HT1080 (cell line): Measurements from ENCODE around the gene TCL1B. TPM values are rescaled to one million over a fixed set of nuclear protein-coding genes. Genes with fewer than 3 reads are reported as not detected.

Experiments
- DNase-seq: peaks from one replicate; pipeline ENCODE4 v3.0.0-alpha.2; 2015; ENCODE audit warnings: low read depth
- total RNA-seq: library from RNA; depleted of rRNA; stranded (reverse); fragments of >200 nt; shearing (Covaris generic); gene quantifications from 2 replicates; pipeline ENCODE4 v1.2.3, GENCODE V29; 2014

Gene TCL1B
- total RNA-seq, 1 experiment from 2014 or later = not detected

GRCh38 chr14:95666450-95666849 lies 19.8 kb upstream of the TCL1B start:
- no peak for DNase-seq

DNA sequence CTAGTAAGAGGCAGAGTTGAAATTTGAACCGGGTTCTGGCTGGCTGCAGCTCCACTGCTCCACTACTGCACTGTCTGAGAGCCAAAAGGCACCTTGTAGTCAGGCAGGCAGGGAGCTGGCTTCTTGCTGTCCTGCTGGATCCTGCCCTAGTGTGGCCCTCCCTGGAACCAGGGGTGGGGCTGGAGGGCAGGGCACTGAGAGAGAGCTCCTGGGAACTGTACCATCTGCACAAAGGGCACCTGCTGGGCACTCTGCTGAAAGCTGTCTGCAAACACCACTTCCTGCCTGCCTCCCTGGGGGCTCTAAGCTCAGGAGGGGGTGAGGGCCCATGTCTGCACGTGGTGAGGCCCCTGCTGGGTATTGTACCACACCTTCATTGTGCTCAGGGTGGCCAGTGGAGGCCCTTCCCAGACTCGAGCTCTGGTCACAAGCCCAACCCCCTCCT lies 19.0 kb upstream of the TCL1B start:
- DNase-seq = no peak

DNA sequence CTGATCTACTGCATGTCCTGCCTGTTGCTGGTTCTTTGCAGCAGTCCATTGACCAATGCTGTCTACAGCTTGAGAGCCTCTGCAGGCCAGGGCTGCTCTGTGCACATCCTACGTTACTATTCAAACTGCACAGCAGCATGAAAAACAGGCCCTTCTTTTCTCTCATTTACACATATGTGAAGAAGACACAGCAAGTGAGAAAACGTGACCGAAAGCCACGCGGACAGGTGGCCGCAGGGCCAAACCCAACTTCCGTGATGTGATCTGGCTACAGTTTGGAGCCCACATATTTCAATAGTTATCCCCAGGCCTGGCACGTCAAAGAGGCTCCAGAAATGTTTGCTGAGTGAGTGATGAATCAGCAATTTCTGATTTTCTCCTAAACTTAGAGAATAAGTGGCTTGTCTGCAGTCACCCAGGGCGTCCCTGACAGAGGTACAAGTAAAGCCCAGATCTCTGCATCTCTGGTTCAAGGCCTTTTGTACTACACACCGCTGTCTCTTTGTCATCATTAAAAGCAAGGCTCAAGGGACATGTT lies 17.9 kb upstream of the TCL1B start:
- no peak for DNase-seq

DNA sequence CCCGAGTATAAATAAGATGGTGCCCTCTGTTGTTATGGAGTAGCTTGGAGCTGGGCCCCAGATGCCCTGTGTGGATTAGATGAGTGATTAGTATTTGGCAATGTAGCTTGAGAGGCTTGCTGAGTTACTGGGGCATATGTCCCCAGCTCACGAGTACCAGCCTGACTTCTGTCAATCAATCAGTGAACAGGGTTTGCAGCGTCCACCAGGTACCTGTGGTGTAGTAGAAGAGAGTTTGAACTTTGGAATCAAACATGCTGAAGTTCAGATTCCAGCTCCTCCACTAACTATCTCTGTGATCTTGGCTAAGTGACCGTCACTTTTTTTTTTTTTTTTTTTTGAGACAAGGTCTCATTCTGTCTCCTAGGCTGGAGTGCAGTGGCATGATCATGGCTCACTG lies 11.6 kb upstream of the TCL1B start:
- DNase-seq = no peak

GRCh38 chr14:95675486-95675885 lies 10.7 kb upstream of the TCL1B start:
- no peak for DNase-seq

DNA sequence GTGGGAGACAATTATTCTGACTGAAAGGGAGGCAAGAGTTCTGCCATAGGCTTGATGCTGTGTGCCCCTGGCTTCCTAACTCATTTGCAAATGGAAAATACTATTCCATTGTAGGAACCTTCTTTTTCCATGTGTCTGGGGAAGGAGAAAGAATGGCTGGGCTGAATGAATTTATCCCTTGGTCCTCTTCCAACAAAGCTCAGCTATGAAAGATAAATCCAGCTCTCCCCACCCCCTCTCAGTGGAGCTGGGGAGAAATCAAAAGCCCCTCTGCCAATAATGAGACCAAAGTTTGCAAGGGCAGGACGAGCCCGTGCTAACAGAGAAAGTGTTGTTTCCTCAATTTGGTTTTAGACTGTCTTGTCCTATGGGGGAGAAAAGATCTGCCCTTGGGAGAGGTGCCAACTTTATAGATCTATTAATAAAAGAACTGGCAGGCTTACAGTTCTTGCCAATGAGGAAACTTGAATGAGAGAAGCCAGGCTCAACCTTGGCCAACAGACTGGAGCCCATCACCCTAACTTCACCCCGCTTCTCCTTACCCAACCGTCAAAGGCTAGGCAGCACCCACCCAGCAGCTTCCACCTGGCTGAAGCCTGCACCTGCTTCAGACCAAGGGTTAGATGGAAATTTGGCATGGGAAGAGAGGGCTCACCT lies 8.9 kb upstream of the TCL1B start:
- DNase-seq = no peak

GRCh38 chr14:95679148-95679815 lies 6.9 kb upstream of the TCL1B start:
- DNase-seq = no peak

- no peak for DNase-seq
These were observed 6.1 kb upstream of the TCL1B start for GRCh38 chr14:95679998-95680735.

GRCh38 chr14:95681153-95681552 lies 5.1 kb upstream of the TCL1B start:
- no peak for DNase-seq

DNA sequence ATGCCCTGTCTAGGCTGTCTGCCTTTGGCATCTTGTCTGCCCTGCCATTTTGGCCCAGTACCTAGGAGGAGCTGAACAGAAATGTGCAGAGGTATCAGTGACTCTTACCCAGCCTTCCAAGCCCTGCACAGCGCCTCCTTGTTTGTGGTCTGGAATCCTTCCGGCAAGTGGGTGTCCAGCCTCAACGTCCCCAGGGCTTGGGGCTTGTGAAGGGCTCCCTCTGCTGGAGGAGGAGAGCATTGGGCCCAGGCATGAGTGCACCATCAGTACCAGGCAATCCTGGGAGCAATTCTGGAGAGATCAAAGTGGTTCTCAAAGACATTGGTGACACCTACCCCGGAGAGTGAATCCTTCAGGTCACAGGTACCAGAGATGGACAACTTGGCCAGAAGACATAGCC lies 2.4 kb upstream of the TCL1B start:
- DNase-seq = peak; percentile 17

DNA sequence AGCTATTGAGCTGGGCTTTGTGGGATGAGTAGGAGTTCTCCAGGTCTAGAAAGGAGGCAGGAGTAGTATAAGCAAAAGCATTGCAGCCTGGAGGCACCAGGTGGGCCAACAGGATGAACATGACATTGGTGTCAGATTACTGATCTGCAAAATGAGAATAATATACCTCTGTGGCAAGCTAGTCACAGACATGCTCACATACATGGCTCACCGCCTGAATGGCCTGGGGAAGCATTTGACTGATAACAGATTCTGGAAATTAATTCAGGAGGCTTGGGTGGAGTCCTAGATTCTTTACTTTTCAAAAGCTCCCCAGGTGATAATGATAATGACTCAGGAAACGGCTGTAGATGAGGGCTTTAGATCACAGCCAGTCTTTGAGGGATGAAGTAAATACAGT lies 709 bp downstream of the TCL1B start:
- no peak for DNase-seq

GRCh38 chr14:95689441-95689840 lies 3.2 kb downstream of the TCL1B start:
- no peak for DNase-seq

DNA sequence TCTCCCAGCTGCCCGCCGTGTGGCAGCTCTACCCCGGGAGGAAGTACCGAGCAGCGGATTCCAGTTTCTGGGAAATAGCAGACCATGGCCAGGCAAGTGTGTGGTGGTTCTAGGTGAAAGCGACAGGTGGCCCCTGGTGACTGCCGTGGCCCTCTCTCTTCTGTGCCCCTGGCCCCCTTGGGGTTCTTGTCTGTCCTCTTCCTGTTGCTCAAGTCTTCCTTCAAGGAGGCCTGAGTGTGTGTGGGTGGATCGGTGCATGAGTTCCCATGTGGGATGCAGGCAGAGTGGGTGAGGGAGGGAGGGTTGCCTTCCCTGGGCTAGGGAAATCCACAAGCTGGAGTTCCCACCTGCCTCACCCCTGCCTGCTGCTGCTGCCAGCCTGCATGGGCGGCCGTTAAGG lies 4.6 kb downstream of the TCL1B start:
- no peak for DNase-seq

- DNase-seq = no peak
These were observed 5.4 kb downstream of the TCL1B start for GRCh38 chr14:95691591-95691990.

DNA sequence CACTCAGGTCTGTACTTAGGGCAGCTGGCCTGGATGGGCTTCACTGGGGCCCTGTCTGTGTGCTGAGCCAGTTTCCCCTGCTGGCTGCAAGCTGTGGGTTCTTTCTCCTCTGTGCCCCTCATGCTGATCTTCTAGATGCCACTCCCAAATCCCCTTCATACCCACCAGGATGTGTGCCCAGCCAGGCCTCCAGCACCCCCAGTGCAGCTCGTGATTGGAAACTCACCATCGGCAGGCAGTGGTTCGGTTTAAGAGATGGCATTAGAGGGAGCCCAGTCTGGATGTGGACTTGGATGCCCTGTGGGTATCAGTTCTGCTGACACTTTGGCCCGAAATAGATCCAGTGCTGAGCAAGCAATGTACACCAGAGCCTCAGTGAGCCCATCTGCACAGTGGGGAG lies 5.9 kb downstream of the TCL1B start:
- DNase-seq = no peak

GRCh38 chr14:95695051-95695450 lies 8.8 kb downstream of the TCL1B start:
- DNase-seq = no peak

DNA sequence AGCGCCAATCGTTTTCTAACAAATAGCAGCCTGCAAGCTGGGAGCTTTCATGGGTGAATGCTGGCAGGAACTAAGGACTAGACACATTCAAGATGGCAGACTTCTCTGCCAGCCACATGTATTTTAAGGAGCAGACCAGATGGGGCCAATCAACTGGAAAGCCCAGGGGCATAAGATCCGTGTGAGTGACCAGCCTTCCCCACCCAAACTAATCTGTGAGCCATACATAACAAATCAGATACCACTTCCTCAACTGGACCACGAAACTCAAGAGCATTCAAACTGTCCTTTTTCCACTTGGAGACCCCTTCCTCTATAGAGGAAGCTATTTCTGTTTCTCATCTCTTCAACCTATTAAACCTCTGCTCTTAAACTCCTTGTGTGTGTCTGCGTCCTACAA lies 9.7 kb downstream of the TCL1B start:
- no peak for DNase-seq

GRCh38 chr14:95696741-95697140 lies 10.5 kb downstream of the TCL1B start:
- DNase-seq = peak; percentile 43

- no peak for DNase-seq
These were observed 11.5 kb downstream of the TCL1B start for GRCh38 chr14:95697764-95698163.

- DNase-seq = no peak
These were observed 12.1 kb downstream of the TCL1B start for GRCh38 chr14:95698287-95698686.

GRCh38 chr14:95699412-95699811 lies 13.2 kb downstream of the TCL1B start:
- DNase-seq = no peak

DNA sequence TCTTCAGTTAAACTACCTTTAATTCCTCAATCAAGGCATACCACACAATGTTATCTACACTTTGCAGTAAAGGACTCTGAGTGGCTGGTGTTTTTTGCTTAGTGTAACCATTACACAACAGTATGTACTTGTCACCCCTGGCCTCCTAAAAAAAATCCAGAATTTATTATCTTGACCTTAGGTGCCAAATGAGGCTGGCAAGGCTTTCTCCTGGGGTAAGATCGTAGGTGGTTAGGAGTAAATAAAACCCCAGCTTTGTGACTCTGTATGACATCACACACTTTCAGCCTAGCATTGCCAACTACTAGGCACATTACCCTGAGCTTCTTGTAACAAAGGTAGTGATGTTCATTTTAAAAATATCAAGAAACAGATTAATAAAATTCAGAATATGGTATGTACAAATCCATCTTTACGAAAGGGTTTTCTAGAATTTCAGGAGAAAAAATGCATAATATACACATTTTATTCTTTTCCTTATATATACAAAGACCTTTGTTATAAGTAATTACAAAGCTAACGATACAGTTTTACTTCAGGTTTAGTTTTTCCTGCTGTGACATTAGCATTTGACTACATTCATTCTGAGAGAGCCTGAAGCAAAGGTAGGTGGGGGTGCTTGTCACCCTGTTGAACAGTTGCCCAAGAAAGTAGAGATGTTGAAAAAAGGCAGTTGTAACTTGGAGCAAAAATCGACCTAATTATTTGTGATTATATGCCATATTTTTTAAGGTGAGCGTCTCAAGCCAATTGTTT lies 14.2 kb downstream of the TCL1B start:
- no peak for DNase-seq
